ENCODE results near the gene SERINC2. TPM values are rescaled to one million over a fixed set of nuclear protein-coding genes. Genes with fewer than 3 reads are reported as not detected.
"Not testable (repeated sequence)": the region's sequence is repeated elsewhere in the genome, so short reads cannot be mapped to it uniquely, and the experiment has no call there.

Gene SERINC2
- total RNA-seq, 1 experiment from 2014 or later = 16.6 TPM

DNA sequence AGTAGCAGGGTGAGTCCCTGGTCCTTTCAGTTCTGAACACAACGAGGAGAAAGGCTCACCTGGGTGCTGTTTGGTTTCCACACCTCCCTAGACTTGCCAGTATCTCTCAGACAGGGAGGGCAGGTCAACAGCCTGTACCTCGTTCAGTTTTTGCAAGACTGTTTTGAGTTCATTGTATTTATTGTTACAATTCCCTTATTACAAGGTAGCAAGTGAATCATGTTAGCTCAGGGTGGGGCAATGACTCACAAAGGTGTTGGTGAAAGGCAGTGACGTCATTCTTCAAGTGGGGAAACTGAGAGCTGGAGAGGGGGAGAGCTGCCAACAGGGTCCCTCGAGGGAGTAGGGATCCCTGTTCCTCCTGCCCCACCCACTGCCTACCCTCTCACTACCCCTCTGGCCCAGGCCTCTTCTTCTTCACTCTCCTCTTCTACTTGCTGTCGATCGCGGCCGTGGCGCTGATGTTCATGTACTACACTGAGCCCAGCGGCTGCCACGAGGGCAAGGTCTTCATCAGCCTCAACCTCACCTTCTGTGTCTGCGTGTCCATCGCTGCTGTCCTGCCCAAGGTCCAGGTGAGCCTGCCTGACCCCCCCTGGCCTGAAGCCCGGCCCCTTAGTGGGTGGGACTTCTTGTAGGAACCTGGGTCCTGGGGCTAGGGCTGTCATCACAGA lies 13.4 kb downstream of the SERINC2 start:
- no peaks in the 10 kb centered on the region for H3K27me3 ChIP-seq (replicated peaks)
- no peak for DNase-seq (ENCODE audit: low read depth in 1 of 2, low spot score in 2 of 2)
- peaks cover 16% of the 10 kb centered on the region for H3K4me1 ChIP-seq (replicated peaks)
- H3K9me3 ChIP-seq (replicated peaks) = no peaks in the 10 kb centered on the region
- peaks cover 37% of the 10 kb centered on the region for H3K36me3 ChIP-seq
- no peak overlapping the region for H3K27ac ChIP-seq
- no peak overlapping the region for H3K4me3 ChIP-seq

DNA sequence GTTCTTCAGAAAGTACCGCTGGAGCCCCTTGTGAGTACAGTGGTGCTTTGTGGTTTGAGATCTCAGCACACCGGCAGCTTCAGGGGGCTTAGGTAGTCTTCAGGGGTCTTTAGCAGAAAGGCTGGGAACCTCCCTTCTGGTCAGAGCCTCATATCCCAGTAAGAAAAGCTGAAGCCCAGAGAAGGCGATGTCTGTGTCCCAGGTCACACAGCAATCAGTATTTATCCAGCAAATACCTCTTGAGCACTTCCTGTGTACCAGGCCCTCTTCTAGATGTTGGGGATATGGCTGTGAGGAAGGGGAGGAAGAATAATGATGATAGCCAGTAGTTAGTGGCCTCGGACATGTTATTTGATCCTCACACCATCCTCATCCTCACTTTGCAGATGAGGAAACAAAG lies 14.3 kb downstream of the SERINC2 start:
- Histone ChIP-seq H3K9me3 (replicated peaks) (no peaks in the 10 kb centered on the region), H3K27ac (no peak overlapping the region), H3K36me3 (peaks cover 37% of the 10 kb centered on the region), H3K27me3 (replicated peaks) (no peaks in the 10 kb centered on the region), H3K4me3 (no peak overlapping the region), H3K4me1 (replicated peaks) (peaks cover 7% of the 10 kb centered on the region)
- DNase-seq (ENCODE audit: low read depth in 1 of 2, low spot score in 2 of 2) = no peak

DNA sequence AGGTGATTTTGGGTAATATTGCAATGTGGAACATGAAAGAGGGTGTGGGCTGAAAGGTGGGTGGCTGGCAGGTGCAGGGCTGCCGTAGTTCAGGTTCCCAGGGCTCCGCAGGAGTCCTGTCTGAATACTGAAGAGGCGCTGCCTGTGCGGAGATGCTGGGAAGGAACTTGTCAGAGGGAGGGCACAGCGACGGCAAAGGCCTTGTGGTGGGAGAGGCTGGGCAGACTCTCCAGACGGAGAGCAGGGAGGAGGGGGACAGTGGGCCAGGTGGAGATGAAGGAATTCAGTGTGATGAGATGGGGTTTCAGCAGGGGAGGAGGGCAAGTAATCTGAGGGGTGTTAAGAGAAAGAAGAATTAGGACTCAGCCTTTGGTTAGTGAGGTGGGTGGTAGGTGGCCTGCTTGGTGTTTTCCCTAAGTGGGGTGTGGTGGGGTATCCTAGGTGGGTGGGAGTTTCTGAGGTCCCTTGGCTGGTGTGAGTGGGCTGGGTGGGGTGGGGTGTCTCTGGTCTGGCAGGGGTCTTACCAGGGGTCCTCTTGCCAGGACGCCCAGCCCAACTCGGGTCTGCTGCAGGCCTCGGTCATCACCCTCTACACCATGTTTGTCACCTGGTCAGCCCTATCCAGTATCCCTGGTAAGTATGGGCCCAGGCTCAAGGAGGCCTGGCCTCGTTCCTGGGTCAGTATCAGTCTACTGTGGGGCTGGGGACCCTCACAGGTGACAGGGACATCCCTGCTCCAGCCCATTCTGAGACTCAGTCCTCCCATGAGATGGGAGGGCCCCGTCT lies 15.6 kb downstream of the SERINC2 start:
- peaks cover 35% of the 10 kb centered on the region for H3K36me3 ChIP-seq
- H3K9me3 ChIP-seq (replicated peaks) = no peaks in the 10 kb centered on the region
- H3K4me1 ChIP-seq (replicated peaks) = no peaks in the 10 kb centered on the region
- no peak for DNase-seq (ENCODE audit: low read depth in 1 of 2, low spot score in 2 of 2)
- H3K27me3 ChIP-seq (replicated peaks) = no peaks in the 10 kb centered on the region
- H3K27ac ChIP-seq = no peak overlapping the region
- H3K4me3 ChIP-seq = no peak overlapping the region

DNA sequence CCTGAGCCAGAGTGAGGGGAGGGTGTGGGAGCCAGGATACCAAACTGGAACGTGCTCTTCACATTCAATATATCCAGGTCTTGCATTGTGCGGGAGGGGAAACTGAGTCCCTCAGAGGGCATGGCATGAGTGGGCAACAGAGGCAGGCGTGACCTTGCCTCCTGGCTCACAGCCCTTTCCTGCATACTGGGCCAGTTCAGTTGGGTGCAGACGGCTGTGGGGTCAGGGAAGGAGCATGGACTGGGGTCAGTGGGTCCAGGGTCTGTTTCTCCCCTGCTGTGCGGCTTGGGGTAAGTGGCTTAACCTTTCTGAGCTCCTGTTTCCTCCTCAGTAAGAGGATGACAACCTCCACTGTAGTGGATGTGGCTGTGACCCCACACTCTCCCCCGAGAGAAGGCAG lies 16.6 kb downstream of the SERINC2 start:
- H3K9me3 ChIP-seq (replicated peaks) = no peaks in the 10 kb centered on the region
- H3K4me1 ChIP-seq (replicated peaks) = no peaks in the 10 kb centered on the region
- no peak overlapping the region for H3K27ac ChIP-seq
- no peaks in the 10 kb centered on the region for H3K27me3 ChIP-seq (replicated peaks)
- no peak for DNase-seq (ENCODE audit: low read depth in 1 of 2, low spot score in 2 of 2)
- H3K36me3 ChIP-seq = peaks cover 33% of the 10 kb centered on the region
- H3K4me3 ChIP-seq = no peak overlapping the region

DNA sequence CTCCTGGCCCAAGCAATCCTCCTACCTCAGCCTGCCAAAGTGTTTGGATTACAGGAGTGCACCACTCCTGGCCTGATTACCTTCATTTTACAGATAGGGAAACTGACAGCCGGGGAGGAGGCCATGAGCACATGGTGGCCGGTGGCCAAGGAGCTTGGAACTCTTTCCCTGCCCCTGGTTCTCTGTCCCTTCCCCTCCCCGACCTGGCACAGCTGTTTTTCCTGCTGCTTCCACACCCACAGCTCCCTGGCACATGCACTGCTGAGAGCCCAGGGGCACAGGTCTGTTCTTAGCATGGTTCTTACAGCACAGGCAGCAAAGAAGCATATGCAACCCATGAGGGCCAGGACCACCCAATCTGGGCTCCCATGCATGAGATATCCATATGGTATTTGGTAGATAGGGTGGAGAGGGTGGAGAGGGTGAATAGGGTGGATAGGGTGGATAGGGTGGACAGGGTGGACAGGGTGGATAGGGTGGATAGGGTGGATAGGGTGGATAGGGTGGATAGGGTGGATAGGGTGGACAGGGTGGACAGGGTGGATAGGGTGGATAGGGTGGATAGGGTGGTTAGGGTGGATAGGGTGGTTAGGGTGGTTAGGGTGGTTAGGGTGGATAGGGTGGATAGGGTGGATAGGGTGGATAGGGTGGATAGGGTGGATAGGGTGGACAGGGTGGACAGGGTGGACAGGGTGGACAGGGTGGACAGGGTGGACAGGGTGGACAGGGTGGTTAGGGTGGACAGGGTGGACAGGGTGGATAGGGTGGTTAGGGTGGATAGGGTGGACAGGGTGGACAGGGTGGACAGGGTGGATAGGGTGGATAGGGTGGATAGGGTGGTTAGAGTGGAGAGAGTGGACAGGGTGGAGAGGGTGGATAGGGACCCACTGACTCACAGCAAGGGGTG lies 18.6 kb downstream of the SERINC2 start:
- peaks cover 22% of the 10 kb centered on the region for H3K36me3 ChIP-seq
- not testable (repeated sequence) for H3K27ac ChIP-seq; DNase-seq (ENCODE audit: low read depth in 1 of 2, low spot score in 2 of 2); H3K9me3 ChIP-seq (replicated peaks); H3K4me1 ChIP-seq (replicated peaks); H3K27me3 ChIP-seq (replicated peaks); H3K4me3 ChIP-seq

DNA sequence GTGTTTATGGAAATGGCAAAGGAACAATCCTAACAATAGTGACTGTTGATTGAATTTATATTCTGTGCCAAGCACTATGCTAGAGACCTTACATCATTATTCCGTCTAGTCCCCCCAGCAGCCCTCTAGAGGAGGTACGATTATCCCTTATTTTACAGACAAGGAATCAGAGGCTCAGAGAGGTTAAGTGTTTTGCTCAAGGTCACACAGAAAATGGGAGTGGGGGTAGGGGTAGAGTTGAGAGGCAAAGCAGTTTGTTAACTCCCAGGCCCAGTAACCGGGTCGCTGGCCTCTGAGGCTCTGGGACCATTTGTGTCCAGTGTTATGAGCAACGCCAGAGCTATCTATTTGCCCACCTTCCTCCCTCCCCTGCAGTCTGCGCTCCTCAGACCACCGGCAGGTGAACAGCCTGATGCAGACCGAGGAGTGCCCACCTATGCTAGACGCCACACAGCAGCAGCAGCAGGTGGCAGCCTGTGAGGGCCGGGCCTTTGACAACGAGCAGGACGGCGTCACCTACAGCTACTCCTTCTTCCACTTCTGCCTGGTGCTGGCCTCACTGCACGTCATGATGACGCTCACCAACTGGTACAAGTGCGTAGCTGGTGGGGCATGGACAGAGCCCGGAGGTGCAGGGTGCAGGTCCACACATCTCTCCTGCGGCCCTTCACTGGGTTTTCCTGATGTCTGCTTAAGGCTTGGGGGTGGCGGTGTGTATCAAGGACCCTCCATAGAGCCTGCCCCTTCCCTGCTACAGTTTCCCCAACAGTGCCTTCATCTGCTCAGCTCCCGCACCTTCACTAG lies 19.8 kb downstream of the SERINC2 start:
- Histone ChIP-seq H3K36me3 (peaks cover 15% of the 10 kb centered on the region), H3K9me3 (replicated peaks) (no peaks in the 10 kb centered on the region), H3K27me3 (replicated peaks) (no peaks in the 10 kb centered on the region), H3K4me3 (no peak overlapping the region), H3K4me1 (replicated peaks) (no peaks in the 10 kb centered on the region; the same call in 1 of the 2 replicates), H3K27ac (no peak overlapping the region)
- DNase-seq (ENCODE audit: low read depth in 1 of 2, low spot score in 2 of 2) = peak in 1 of 2 experiments; percentile 32

DNA sequence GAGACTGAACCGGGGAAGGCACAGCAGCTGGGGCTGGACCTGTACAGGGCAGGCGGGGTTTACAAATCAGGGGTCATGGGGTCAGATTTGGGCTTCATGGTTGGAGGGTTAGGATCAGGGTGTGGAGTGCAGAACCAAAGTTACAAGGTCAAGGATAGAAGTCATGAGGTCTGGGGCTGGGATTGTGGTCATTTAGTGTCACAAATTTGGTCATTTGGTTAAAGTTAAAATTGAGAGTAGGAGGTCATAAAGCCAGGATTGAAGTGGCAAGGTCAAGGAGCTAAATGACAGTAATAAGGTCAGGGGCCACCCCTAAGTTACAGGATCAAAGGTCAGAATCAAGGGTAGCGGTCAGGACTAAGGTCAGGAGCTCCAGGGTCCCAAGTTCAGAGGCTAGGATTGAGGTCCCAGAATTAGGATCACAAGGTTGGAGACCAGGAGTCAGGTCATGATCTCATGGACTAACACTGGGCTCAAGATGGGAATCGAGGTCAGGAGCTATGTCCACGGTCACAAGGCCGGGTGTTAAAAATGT lies 20.4 kb downstream of the SERINC2 start:
- peak in 1 of 2 experiments; percentile 19 for DNase-seq (ENCODE audit: low read depth in 1 of 2, low spot score in 2 of 2)
- H3K36me3 ChIP-seq = peaks cover 11% of the 10 kb centered on the region
- H3K4me1 ChIP-seq (replicated peaks) = peaks cover 4% of the 10 kb centered on the region; the same call in 1 of the 2 replicates
- no peak overlapping the region for H3K4me3 ChIP-seq
- no peaks in the 10 kb centered on the region for H3K9me3 ChIP-seq (replicated peaks)
- no peaks in the 10 kb centered on the region for H3K27me3 ChIP-seq (replicated peaks)
- no peak overlapping the region for H3K27ac ChIP-seq

DNA sequence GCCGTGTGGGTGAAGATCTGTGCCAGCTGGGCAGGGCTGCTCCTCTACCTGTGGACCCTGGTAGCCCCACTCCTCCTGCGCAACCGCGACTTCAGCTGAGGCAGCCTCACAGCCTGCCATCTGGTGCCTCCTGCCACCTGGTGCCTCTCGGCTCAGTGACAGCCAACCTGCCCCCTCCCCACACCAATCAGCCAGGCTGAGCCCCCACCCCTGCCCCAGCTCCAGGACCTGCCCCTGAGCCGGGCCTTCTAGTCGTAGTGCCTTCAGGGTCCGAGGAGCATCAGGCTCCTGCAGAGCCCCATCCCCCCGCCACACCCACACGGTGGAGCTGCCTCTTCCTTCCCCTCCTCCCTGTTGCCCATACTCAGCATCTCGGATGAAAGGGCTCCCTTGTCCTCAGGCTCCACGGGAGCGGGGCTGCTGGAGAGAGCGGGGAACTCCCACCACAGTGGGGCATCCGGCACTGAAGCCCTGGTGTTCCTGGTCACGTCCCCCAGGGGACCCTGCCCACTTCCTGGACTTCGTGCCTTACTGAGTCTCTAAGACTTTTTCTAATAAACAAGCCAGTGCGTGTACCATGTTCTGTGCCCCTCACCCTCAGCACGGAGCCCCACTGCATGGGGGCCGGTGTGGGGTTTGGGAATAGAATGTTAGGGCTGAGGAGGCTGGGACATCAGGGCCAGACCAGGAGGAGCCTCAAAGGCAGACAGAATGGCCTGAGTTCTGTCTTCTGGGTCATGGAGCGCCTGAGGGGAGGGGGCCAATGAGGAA lies 21.3 kb downstream of the SERINC2 start:
- Histone ChIP-seq H3K27me3 (replicated peaks) (no peaks in the 10 kb centered on the region), H3K4me1 (replicated peaks) (peaks cover 4% of the 10 kb centered on the region; the same call in 1 of the 2 replicates), H3K36me3 (peaks cover 7% of the 10 kb centered on the region), H3K4me3 (no peak overlapping the region), H3K9me3 (replicated peaks) (no peaks in the 10 kb centered on the region), H3K27ac (no peak overlapping the region)
- peak in 1 of 2 experiments; percentile 38 for DNase-seq (ENCODE audit: low read depth in 1 of 2, low spot score in 2 of 2)

DNA sequence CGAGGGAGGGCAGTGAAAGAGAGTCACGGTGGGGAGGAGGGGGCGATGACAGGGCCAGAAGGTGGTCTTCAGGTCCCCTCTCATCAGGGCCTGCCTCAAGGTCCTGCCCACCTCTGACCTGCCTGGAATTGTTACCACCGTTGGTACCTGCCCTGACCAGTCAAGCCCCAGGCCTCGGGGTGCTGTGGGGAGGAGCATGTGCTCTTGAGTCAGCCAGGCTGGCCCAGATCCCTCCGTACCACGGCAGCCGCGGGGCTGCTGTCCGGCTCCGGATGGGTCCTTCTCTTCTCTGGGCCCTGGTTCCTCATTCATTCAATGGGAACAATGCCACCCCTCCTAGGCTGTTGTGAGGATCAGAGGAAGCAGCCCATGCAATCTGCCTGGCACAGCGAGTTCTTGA lies 22.0 kb downstream of the SERINC2 start:
- H3K4me3 ChIP-seq = no peak overlapping the region
- no peak overlapping the region for H3K27ac ChIP-seq
- no peaks in the 10 kb centered on the region for H3K9me3 ChIP-seq (replicated peaks)
- DNase-seq (ENCODE audit: low read depth in 1 of 2, low spot score in 2 of 2) = peak in 1 of 2 experiments; percentile 43
- H3K4me1 ChIP-seq (replicated peaks) = peaks cover 4% of the 10 kb centered on the region; the same call in 1 of the 2 replicates
- H3K36me3 ChIP-seq = peaks cover under 1% of the 10 kb centered on the region; the same call in 1 of the 2 replicates
- H3K27me3 ChIP-seq (replicated peaks) = no peaks in the 10 kb centered on the region

DNA sequence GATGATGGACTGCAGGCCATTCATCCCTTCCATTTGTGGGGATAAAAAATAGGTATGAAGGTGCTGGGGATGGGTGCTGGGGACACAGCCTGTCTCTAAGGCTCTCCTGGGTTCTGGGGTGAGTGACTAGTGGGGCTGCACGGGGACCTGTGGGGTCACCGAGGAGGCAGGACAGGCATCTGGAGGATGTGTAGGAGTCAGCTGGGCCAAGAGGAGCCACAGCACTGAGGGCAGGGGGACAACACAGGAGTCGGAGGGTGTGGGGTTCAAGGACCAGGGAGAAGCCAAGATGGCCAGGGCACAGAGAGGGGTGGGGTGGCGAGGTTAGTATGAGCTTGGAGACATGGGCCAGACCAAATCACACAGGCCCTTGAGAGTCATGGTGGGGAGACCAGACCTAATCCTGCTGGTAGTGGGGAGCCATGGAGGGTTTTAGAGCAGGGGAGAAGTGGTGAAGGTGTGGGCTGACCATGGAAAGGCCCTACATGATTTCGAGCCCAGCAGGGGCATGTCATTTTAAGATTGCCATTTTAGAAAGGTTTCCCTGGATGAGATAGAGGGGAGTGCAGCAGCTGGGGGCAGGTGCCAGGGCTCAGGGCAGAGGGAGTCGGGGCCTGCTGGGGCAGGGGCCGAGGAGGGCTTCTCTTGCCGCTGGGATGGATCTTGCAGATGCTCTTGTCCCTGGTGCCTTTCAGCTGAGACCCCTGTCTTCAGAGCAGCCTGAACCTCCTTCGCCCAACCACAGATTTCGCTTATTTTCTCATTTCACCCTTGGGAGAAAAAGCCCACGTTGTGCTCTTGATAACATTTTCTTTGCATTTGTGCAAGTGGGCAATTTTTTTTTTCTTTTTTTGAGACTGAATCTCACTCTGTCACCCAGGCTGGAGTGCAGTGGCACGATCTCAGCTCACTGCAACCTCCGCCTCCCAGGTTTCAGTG lies 22.7 kb downstream of the SERINC2 start:
- no peaks in the 10 kb centered on the region for H3K27me3 ChIP-seq (replicated peaks)
- H3K4me1 ChIP-seq (replicated peaks) = peaks cover 4% of the 10 kb centered on the region; the same call in 1 of the 2 replicates
- no peaks in the 10 kb centered on the region for H3K9me3 ChIP-seq (replicated peaks)
- H3K36me3 ChIP-seq = no peaks in the 10 kb centered on the region; the same call in 1 of the 2 replicates
- peak in 1 of 2 experiments; percentile 34 for DNase-seq (ENCODE audit: low read depth in 1 of 2, low spot score in 2 of 2)
- no peak overlapping the region for H3K4me3 ChIP-seq
- H3K27ac ChIP-seq = no peak overlapping the region

DNA sequence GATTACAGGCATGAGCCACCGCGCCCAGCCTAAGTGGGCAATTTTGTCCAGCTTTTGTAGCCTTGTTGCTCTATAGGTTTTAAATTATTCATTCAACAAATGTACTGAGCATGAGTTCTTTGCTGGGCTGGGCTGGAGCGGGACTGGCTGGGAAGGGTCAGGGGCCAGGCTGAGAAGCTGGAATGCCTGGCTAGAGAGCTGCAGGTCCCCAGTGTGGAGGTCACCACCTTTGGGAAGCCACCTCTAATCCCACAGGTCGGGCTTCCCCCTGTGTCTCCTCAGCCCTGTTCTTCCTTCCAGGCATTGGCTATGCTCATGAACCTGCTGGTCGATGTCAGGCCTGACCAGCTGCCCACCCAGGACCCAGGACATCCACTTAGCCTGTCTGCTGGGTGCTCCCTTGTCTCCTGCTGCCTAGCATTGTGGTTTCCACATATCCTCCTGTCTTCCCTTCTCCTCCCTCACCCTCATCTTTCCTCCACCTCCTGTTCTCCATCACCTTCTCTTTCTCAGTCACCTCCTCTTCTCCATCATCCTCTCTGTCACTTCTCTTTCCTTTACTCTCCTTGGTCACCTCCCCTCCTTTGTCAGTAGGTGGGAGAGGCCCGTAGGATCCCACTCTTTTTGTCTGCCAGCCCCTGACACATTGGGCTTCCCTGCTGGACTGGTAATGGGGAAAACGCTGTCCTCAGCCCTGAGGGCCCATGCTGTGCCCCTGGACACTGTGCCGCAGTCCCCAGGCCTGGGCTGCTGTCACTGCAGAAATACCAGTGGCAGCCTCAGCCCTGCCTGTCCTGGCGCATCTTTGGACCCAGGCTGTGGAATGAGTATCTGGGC lies 23.8 kb downstream of the SERINC2 start:
- no peaks in the 10 kb centered on the region for H3K27me3 ChIP-seq (replicated peaks)

More for the DNA sequence above, 23.8 kb downstream of the SERINC2 start:
- peaks cover 4% of the 10 kb centered on the region; the same call in 1 of the 2 replicates for H3K4me1 ChIP-seq (replicated peaks)
- no peaks in the 10 kb centered on the region; the same call in 1 of the 2 replicates for H3K36me3 ChIP-seq
- peak in 1 of 2 experiments; percentile 28 for DNase-seq (ENCODE audit: low read depth in 1 of 2, low spot score in 2 of 2)
- no peaks in the 10 kb centered on the region for H3K9me3 ChIP-seq (replicated peaks)
- no peak overlapping the region for H3K4me3 ChIP-seq
- H3K27ac ChIP-seq = no peak overlapping the region

Data from SJSA1 (cell line).